ENCODE data around the gene NLGN1.

GRCh38 chr3:173630849-173631248 is 233.3 kb downstream of the NLGN1 start:
- TF ChIP-seq POLR2A (IDR thresholded peaks at IDR 0.05; ENCODE audit: insufficient read depth in 1 of 2, low read depth in 2 of 2, low read length in 2 of 2) (no peak), ZBTB26 (CRISPR knock-in tag; IDR thresholded peaks at IDR 0.05; ENCODE audit: borderline replicate concordance) (no peak), HBP1 (CRISPR knock-in tag; IDR thresholded peaks at IDR 0.05; ENCODE audit: low read depth) (no peak), CTCF (CRISPR knock-in tag; IDR thresholded peaks at IDR 0.05) (no peak), HMGXB4 (CRISPR knock-in tag; IDR thresholded peaks at IDR 0.05; ENCODE audit: borderline replicate concordance in 1 of 2, low read depth in 1 of 2) (no peak)
